H1 (cell line): ENCODE measurements around the gene FOXL2. TPM values are rescaled to one million over a fixed set of nuclear protein-coding genes. Genes with fewer than 3 reads are reported as not detected.
A peak's percentile ranks its signal among the peaks of the same experiment; 100 is the strongest.

Experiments
- CTCF ChIA-PET: fragments of 300-600 bp; sonication (Branson Sonifier 250); formaldehyde crosslinking; loops from one replicate; lab custom pipeline; 2021; ENCODE audit not compliant: partially characterized antibody; lab: Charles Lee
- POLR2A ChIA-PET: fragments of 300-600 bp; sonication (Branson Sonifier 250); formaldehyde crosslinking; loops from one replicate; lab custom pipeline; 2021; ENCODE audit warnings: inconsistent platforms; ENCODE audit not compliant: partially characterized antibody; lab: Charles Lee
- DNase-seq, 2 experiments: peaks; one replicate each; pipeline versions ENCODE4 v3.0.0 to v3.0.0-alpha.2; 2010 to 2022; ENCODE audit warnings: low spot score in 2 of 2, low read depth in 1 of 2, mixed read lengths in 1 of 2
- FAIRE-seq: peaks from 2 replicates; lab custom pipeline; 2011; peaks lifted over from hg19 to GRCh38; lab: Jason Lieb, UNC
- H2AFZ ChIP-seq: 2 replicates; pipeline ENCODE4 v1.8.1; 2012; ENCODE audit warnings: low read length, inconsistent platforms
- H2AK5ac ChIP-seq: 2 replicates; pipeline ENCODE4 v1.6.1; 2013; ENCODE audit warnings: low read depth, low read length
- H2BK120ac ChIP-seq: replicated peaks from 2 replicates; pipeline ENCODE3; 2013; ENCODE audit warnings: low read depth, low read length, inconsistent platforms
- H2BK12ac ChIP-seq: 2 replicates; pipeline ENCODE4 v1.6.1; 2013; ENCODE audit warnings: low read depth, low read length
- H2BK15ac ChIP-seq: 2 replicates; pipeline ENCODE4 v1.6.1; 2013; ENCODE audit warnings: low read length
- H2BK20ac ChIP-seq: 2 replicates; pipeline ENCODE4 v1.6.1; 2013; ENCODE audit warnings: low read length
- H2BK5ac ChIP-seq: 2 replicates; pipeline ENCODE4 v1.6.1; 2013; ENCODE audit warnings: low read depth, low read length
- H3K14ac ChIP-seq: 2 replicates; pipeline ENCODE4 v1.6.1; 2013; ENCODE audit warnings: inconsistent platforms; ENCODE audit not compliant: insufficient read length
- H3K18ac ChIP-seq: 2 replicates; pipeline ENCODE4 v1.6.1; 2013; ENCODE audit warnings: low read length; ENCODE audit errors: extremely low read depth
- H3K23ac ChIP-seq: 2 replicates; pipeline ENCODE4 v1.6.1; 2013; ENCODE audit warnings: inconsistent platforms; ENCODE audit not compliant: insufficient read length
- H3K23me2 ChIP-seq: 2 replicates; pipeline ENCODE4 v1.6.1; 2013; ENCODE audit warnings: low read depth, low read length
- H3K27ac ChIP-seq: 2 replicates; pipeline ENCODE4 v1.6.1; 2011; ENCODE audit warnings: low read depth, low read length, inconsistent platforms
- H3K27me3 ChIP-seq, 4 experiments: replicated peaks in 1 of 4; 1 replicate in 1 of 4; 2 replicates in 3 of 4; pipeline versions ENCODE4 v1.6.1 to v1.8.1; 2011 to 2013; ENCODE audit warnings: low read length in 3 of 4, mild to moderate bottlenecking in 3 of 4, inconsistent platforms in 2 of 4, mixed read lengths in 2 of 4, moderate library complexity in 1 of 4; ENCODE audit not compliant: control insufficient read depth in 3 of 4, insufficient read depth in 3 of 4; ENCODE audit errors: extremely low read depth in 1 of 4
- H3K36me3 ChIP-seq, 4 experiments: 2 replicates each; pipeline versions ENCODE4 v1.6.1 to v1.8.1; 2011 to 2013; ENCODE audit warnings: mild to moderate bottlenecking in 4 of 4, low read length in 3 of 4, moderate library complexity in 2 of 4, control low read depth in 1 of 4, inconsistent platforms in 1 of 4; ENCODE audit not compliant: insufficient read depth in 4 of 4, control insufficient read depth in 2 of 4
- H3K4ac ChIP-seq: replicated peaks from 2 replicates; pipeline ENCODE3; 2013; ENCODE audit warnings: low read length, low read depth, mixed read lengths, inconsistent platforms; ENCODE audit not compliant: insufficient read length
- H3K4me1 ChIP-seq, 4 experiments: replicated peaks in 1 of 4; 1 replicate in 1 of 4; 2 replicates in 3 of 4; pipeline versions ENCODE4 v1.6.1 to v1.8.1; 2011 to 2013; ENCODE audit warnings: low read length in 3 of 4, inconsistent platforms in 2 of 4, mixed read lengths in 1 of 4; ENCODE audit not compliant: insufficient read depth in 4 of 4, control insufficient read depth in 3 of 4
- H3K4me2 ChIP-seq, 2 experiments: 2 replicates each; pipeline versions ENCODE4 v1.6.1 to v1.8.1; 2011 to 2013; ENCODE audit warnings: low read depth in 2 of 2, low read length in 2 of 2, control low read depth in 1 of 2, inconsistent platforms in 1 of 2, mild to moderate bottlenecking in 1 of 2; ENCODE audit not compliant: insufficient read depth in 1 of 2
- H3K4me3 ChIP-seq, 4 experiments: fragments of 200-600, 300-600 bp in 1 of 4; sonication (generic), shearing (Covaris generic), sonication (Bioruptor Twin) in 1 of 4; 2 replicates each; pipeline versions ENCODE4 v1.5.1 to v1.8.1; 2011 to 2016; ENCODE audit warnings: low read length in 4 of 4, low read depth in 3 of 4, control low read depth in 2 of 4, inconsistent platforms in 2 of 4, mild to moderate bottlenecking in 2 of 4, mixed read lengths in 1 of 4, moderate library complexity in 1 of 4; ENCODE audit not compliant: insufficient read depth in 2 of 4; ENCODE audit errors: extremely low read depth in 1 of 4
- H3K56ac ChIP-seq: replicated peaks from 2 replicates; pipeline ENCODE3; 2013; ENCODE audit warnings: low read depth, mild to moderate bottlenecking, mixed read lengths, low read length, inconsistent platforms; ENCODE audit not compliant: insufficient read length
- H3K79me1 ChIP-seq: 2 replicates; pipeline ENCODE4 v1.6.1; 2013; ENCODE audit warnings: low read depth, low read length, control low read depth
- H3K79me2 ChIP-seq, 2 experiments: 2 replicates each; pipeline versions ENCODE4 v1.6.1 to v1.8.1; 2012 to 2013; ENCODE audit warnings: low read length in 2 of 2, mild to moderate bottlenecking in 2 of 2, inconsistent platforms in 1 of 2; ENCODE audit not compliant: insufficient read depth in 2 of 2, control insufficient read depth in 1 of 2
- H3K9ac ChIP-seq, 4 experiments: replicated peaks in 1 of 4; 1 replicate in 1 of 4; 2 replicates in 3 of 4; pipeline versions ENCODE4 v1.6.1 to v1.8.1; 2011 to 2013; ENCODE audit warnings: low read depth in 3 of 4, low read length in 3 of 4, control low read depth in 2 of 4, mild to moderate bottlenecking in 2 of 4, moderate library complexity in 2 of 4, inconsistent platforms in 1 of 4; ENCODE audit errors: extremely low read depth in 1 of 4
- H3K9me3 ChIP-seq, 2 experiments: 2 replicates each; pipeline versions ENCODE4 v1.6.1 to v1.8.1; 2012 to 2013; ENCODE audit warnings: mild to moderate bottlenecking in 2 of 2, moderate library complexity in 2 of 2, control low read depth in 1 of 2, inconsistent platforms in 1 of 2, low read depth in 1 of 2, low read length in 1 of 2, mixed read lengths in 1 of 2; ENCODE audit not compliant: insufficient read depth in 2 of 2
- H4K20me1 ChIP-seq, 2 experiments: replicated peaks in 1 of 2; 2 replicates each; pipeline versions ENCODE3 to v1.8.1; 2011 to 2013; ENCODE audit warnings: inconsistent platforms in 2 of 2, low read length in 2 of 2, mild to moderate bottlenecking in 1 of 2; ENCODE audit not compliant: insufficient read depth in 2 of 2, control insufficient read depth in 1 of 2
- H4K5ac ChIP-seq: 2 replicates; pipeline ENCODE4 v1.6.1; 2013; ENCODE audit warnings: low read length, low read depth, mixed read lengths, inconsistent platforms; ENCODE audit not compliant: insufficient read length
- H4K8ac ChIP-seq: 2 replicates; pipeline ENCODE4 v1.8.0; 2013; ENCODE audit warnings: mild to moderate bottlenecking, moderate library complexity, low read length, inconsistent platforms; ENCODE audit not compliant: insufficient read depth; ENCODE audit errors: extremely low read depth
- H4K91ac ChIP-seq: replicated peaks from 2 replicates; pipeline ENCODE3; 2013; ENCODE audit warnings: low read length, mixed read lengths, inconsistent platforms; ENCODE audit not compliant: insufficient read length
- BRCA1 ChIP-seq: IDR thresholded peaks from 2 replicates; pipeline ENCODE4 v1.6.1; 2012; ENCODE audit warnings: low read depth, low read length, improper control_type of control experiment
- EP300 ChIP-seq, 2 experiments: IDR thresholded peaks; 1 replicate in 1 of 2; 2 replicates in 1 of 2; pipeline ENCODE4 v1.6.1; 2011 to 2012; ENCODE audit warnings: low read depth in 2 of 2, low read length in 2 of 2, mild to moderate bottlenecking in 2 of 2, borderline replicate concordance in 1 of 2, inconsistent platforms in 1 of 2, moderate library complexity in 1 of 2
- EZH2 ChIP-seq: fragments of 200-600 bp; sonication (generic); IDR thresholded peaks from 2 replicates; pipeline ENCODE4 v1.7.1; 2012; ENCODE audit warnings: low read depth, mild to moderate bottlenecking, moderate library complexity, low read length, inconsistent platforms; ENCODE audit not compliant: severe bottlenecking
- HDAC2 ChIP-seq, 2 experiments: fragments of 300-600 bp in 1 of 2; sonication (generic) in 1 of 2; IDR thresholded peaks; 2 replicates each; pipeline ENCODE4 v1.6.1; 2011 to 2012; ENCODE audit warnings: low read depth in 2 of 2, low read length in 2 of 2, mild to moderate bottlenecking in 2 of 2, moderate library complexity in 2 of 2, borderline replicate concordance in 1 of 2, inconsistent platforms in 1 of 2
- JUND ChIP-seq: IDR thresholded peaks from 2 replicates; pipeline ENCODE4 v1.6.1; 2011; ENCODE audit warnings: mild to moderate bottlenecking, improper control_type of control experiment, low read length
- KDM1A ChIP-seq: fragments of 200-600, 300-600 bp; sonication (generic); IDR thresholded peaks from 2 replicates; pipeline ENCODE4 v1.7.1; 2016; ENCODE audit warnings: mild to moderate bottlenecking, low read length, borderline replicate concordance
- KDM5A ChIP-seq: fragments of 200-600 bp; IDR thresholded peaks from 2 replicates; pipeline ENCODE4 v1.7.1; 2012; ENCODE audit warnings: mild to moderate bottlenecking, low read length, inconsistent platforms, mixed read lengths
- RXRA ChIP-seq: IDR thresholded peaks from 2 replicates; pipeline ENCODE4 v1.6.1; 2011; ENCODE audit warnings: low read depth, mild to moderate bottlenecking, low read length, moderate library complexity; ENCODE audit not compliant: insufficient read depth
- SIN3A ChIP-seq, 2 experiments: IDR thresholded peaks in 1 of 2; conservative IDR thresholded peaks in 1 of 2; 2 replicates each; pipeline ENCODE4 v1.6.1; 2011 to 2012; ENCODE audit warnings: low read length in 2 of 2, improper control_type of control experiment in 1 of 2, low read depth in 1 of 2, mild to moderate bottlenecking in 1 of 2
- TEAD4 ChIP-seq: IDR thresholded peaks from 2 replicates; pipeline ENCODE4 v1.6.1; 2012; ENCODE audit warnings: low read depth, low read length, inconsistent platforms, mixed read lengths
- ZNF274 ChIP-seq: IDR thresholded peaks from 2 replicates; pipeline ENCODE4 v1.7.0; 2012; ENCODE audit warnings: low read length, borderline replicate concordance; ENCODE audit errors: extremely low read depth
- WGBS, 2 experiments: shearing (Covaris generic) in 1 of 2; methylation state at CpG; one replicate each; pipeline versions ENCODE4 v1.1.6 to v1.1.7; 2013 to 2015; ENCODE audit warnings: low lambda C conversion rate in 2 of 2, mixed read lengths in 2 of 2, inconsistent platforms in 1 of 2, low coverage in 1 of 2, missing lambda C conversion rate in 1 of 2; ENCODE audit not compliant: insufficient replicate concordance in 2 of 2, insufficient coverage in 1 of 2, insufficient read length in 1 of 2; ENCODE audit errors: extremely low coverage in 1 of 2, missing lambda C conversion rate in 1 of 2; 5-methylcytosine and 5-hydroxymethylcytosine counted together
- polyA plus RNA-seq, 7 experiments: library from polyadenylated mRNA; depleted of rRNA in 3 of 7; stranded (reverse) in 5 of 7; unstranded in 2 of 7; fragments of >200 nt in 5 of 7; fragments of 200-250 nt in 2 of 7; gene quantifications; 1 replicate in 5 of 7; 2 replicates in 1 of 7; 4 replicates in 1 of 7; pipeline versions ENCODE4 v1.2.1 to v1.2.3, GENCODE V29; 2011 to 2013; ENCODE audit warnings: missing spikeins in 2 of 7, mixed read lengths in 2 of 7
- total RNA-seq: library from RNA; stranded (reverse); fragmentation: NEBNext Ultra II Directional; extraction: Animal tissue kit (Norgen Biotek cat#: 25700); gene quantifications from 2 replicates; pipeline ENCODE4 v1.2.1, GENCODE V29; 2021
- TF ChIP-seq, protein P1 (sequence below): IDR thresholded peaks from 2 replicates; pipeline ENCODE4 v1.6.1; 2012; ENCODE audit warnings: inconsistent platforms

The FOXL2 gene
- total and polyA plus RNA-seq, 2 of the 8 experiments (the other 6 are each of a cell fraction or from before 2014, with no cell fraction given): 0.59 to 2.4 TPM

DNA sequence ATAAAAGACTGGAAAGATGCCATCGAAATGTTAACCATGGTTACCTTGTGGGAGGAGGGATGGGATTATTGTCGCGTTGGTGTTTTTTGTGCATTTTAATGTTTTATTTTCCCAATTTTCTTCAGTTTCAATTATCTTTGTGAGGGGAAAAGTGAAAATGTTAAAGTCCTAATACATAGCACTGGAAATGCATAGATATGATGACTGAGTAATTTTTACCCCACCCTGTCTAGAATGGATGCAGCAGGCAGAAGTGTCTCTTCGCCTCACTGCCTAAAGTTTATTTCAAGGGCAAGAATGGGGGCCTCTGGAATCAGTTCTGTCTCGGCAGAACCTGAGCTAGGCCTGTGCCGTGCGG is 11.5 kb downstream of the FOXL2 start:
- H2BK120ac ChIP-seq: no peak overlapping the region
- no peak overlapping the region for H2BK5ac ChIP-seq
- H2BK12ac ChIP-seq: no peak overlapping the region
- ChIA-PET CTCF (interaction anchor here (0.6 to 15.6 kb wide), 33 partner anchors 12 to 601 kb away, joined by 3 to 223 read pairs (median 4); partner anchors contain the start of genes CEP70, ESYT3, FOXL2 and FOXL2NB), POLR2A (interaction anchor here (0.6 to 9.6 kb wide), 7 partner anchors 10 to 327 kb away, joined by 3 to 149 read pairs (median 5); partner anchors contain the start of genes FAIM, FOXL2 and FOXL2NB)
- H4K8ac ChIP-seq: no peak overlapping the region
- H2BK20ac ChIP-seq: no peak overlapping the region
- no peak for FAIRE-seq
- H3K23me2 ChIP-seq: peaks cover 8% of the 10 kb centered on the region; the same call in 1 of the 2 replicates
- peaks cover 9 to 28% (median 19%) of the 10 kb centered on the region in 4 experiments for H3K4me1 ChIP-seq
- H3K27ac ChIP-seq: no peak overlapping the region
- no peaks in the 10 kb centered on the region for H3K79me1 ChIP-seq
- H3K18ac ChIP-seq: no peak overlapping the region
- no peak overlapping the region for H2BK15ac ChIP-seq
- no peak overlapping the region for H3K23ac ChIP-seq
- H3K4ac ChIP-seq: no peak overlapping the region
- H3K36me3 ChIP-seq: peaks cover 0 to 8% (median 0%) of the 10 kb centered on the region in 4 experiments; a peak in 1 of 8 replicates
- no peaks in the 10 kb centered on the region for H3K9me3 ChIP-seq
- no peak overlapping the region for H3K14ac ChIP-seq
- no peak overlapping the region for H4K91ac ChIP-seq
- no peak overlapping the region for H2AK5ac ChIP-seq
- H3K79me2 ChIP-seq: no peaks in the 10 kb centered on the region
- no peak overlapping the region for H3K9ac ChIP-seq
- WGBS, 2 experiments: 54% methylated on average over 7 of the region's 7 CpGs; no CpG with 5 or more reads in 1 of the 2 experiments
- peaks cover 4 to 8% of the 10 kb centered on the region in 2 experiments for H4K20me1 ChIP-seq
- 0 out of 2 replicates have a peak overlapping the region, but pooled peaks have one; percentile 54 for H2AFZ ChIP-seq
- no peak overlapping the region for H3K56ac ChIP-seq
- no peak overlapping the region for H4K5ac ChIP-seq
- H3K4me3 ChIP-seq: peak overlapping the region; percentile 11 to 59 (median 39); a peak in 6 of 8 replicates
- H3K4me2 ChIP-seq: peak overlapping the region; percentile 38 to 71
- peaks cover 40 to 63% (median 53%) of the 10 kb centered on the region in 4 experiments for H3K27me3 ChIP-seq
- DNase-seq: no peak
- TF ChIP-seq KDM5A (no peak), EP300 (IDR thresholded peaks at IDR 0.05; ENCODE audit: borderline replicate concordance in 1 of 2, low read depth in 2 of 2, low read length in 2 of 2) (no peak), RXRA (no peak), ZNF274 (no peak), KDM1A (no peak), TEAD4 (no peak), SIN3A (conservative IDR thresholded peaks at IDR 0.05 in 1 of 2, IDR thresholded peaks at IDR 0.05 in 1 of 2; ENCODE audit: low read depth in 1 of 2, low read length in 2 of 2) (no peak), HDAC2 (IDR thresholded peaks at IDR 0.05; ENCODE audit: borderline replicate concordance in 1 of 2, low read depth in 2 of 2, low read length in 2 of 2) (no peak), BRCA1 (no peak), EZH2 (no peak), JUND (no peak)
- TF ChIP-seq, protein P1, sequence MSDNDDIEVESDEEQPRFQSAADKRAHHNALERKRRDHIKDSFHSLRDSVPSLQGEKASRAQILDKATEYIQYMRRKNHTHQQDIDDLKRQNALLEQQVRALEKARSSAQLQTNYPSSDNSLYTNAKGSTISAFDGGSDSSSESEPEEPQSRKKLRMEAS: no peak
